ENCODE measurements around the gene AHR. TPM values are rescaled to one million over a fixed set of nuclear protein-coding genes. Genes with fewer than 3 reads are reported as not detected.

The AHR gene
- total RNA-seq, 1 experiment from 2014 or later = 6.1 TPM

- no peak overlapping the region for H4K5ac ChIP-seq (ENCODE audit: insufficient read length, low read depth, low read length)
- H3K23ac ChIP-seq (ENCODE audit: insufficient read length, low read depth, low read length) = no peak overlapping the region
- no peak overlapping the region for H3K18ac ChIP-seq (ENCODE audit: insufficient read length, low read depth, low read length)
- H2AFZ ChIP-seq (ENCODE audit: low read length) = no peak overlapping the region
- H3K4me3 Mint-ChIP-seq = no peak overlapping the region
- H3K14ac ChIP-seq (ENCODE audit: insufficient read depth, low read length) = no peak overlapping the region
- H3K9ac ChIP-seq (ENCODE audit: extremely low read depth, insufficient read length, low read length) = no peak overlapping the region
- no peak overlapping the region for H4K91ac ChIP-seq (ENCODE audit: insufficient read length, low read depth, low read length)
- no peaks in the 10 kb centered on the region for H3K27me3 Mint-ChIP-seq (ENCODE audit: low read depth)
- H2BK12ac ChIP-seq (ENCODE audit: insufficient read length, low read depth, low read length) = no peak overlapping the region
- no CpG with 5 or more reads among the region's 1 CpG for WGBS (ENCODE audit: extremely low coverage, insufficient read length, low lambda C conversion rate)
- no peaks in the 10 kb centered on the region for H3K79me1 ChIP-seq (ENCODE audit: insufficient read depth, low read depth, low read length, poor library complexity, severe bottlenecking)
- H3K4me1 ChIP-seq (ENCODE audit: insufficient read depth, low read length) = no peaks in the 10 kb centered on the region
- no peak for TF ChIP-seq CTCF (conservative IDR thresholded peaks at IDR 0.05)
- no peak overlapping the region for H2BK20ac ChIP-seq (ENCODE audit: low read depth, low read length, poor library complexity, severe bottlenecking)
- H3K4me2 ChIP-seq (ENCODE audit: insufficient read depth, insufficient read length, low read length) = no peak overlapping the region
- no peak overlapping the region for H3K56ac ChIP-seq (ENCODE audit: insufficient read length, low read depth, low read length)
- no peaks in the 10 kb centered on the region for H3K79me2 ChIP-seq (ENCODE audit: insufficient read depth, low read length)
- DNase-seq = no peak
- H3K9me3 Mint-ChIP-seq = peaks cover 0 to 1% of the 10 kb centered on the region in 2 experiments; a peak in 1 of 5 replicates
- no peak overlapping the region for H4K8ac ChIP-seq (replicated peaks; ENCODE audit: insufficient read length, low read depth, low read length)
- no peak overlapping the region for H3T11ph ChIP-seq (ENCODE audit: low read length)
- no peak overlapping the region for H3K27ac Mint-ChIP-seq
- no peaks in the 10 kb centered on the region for H3K27me3 ChIP-seq (ENCODE audit: insufficient read depth, low read length)
- H2BK15ac ChIP-seq (ENCODE audit: low read depth, low read length) = no peak overlapping the region
- H3K23me2 ChIP-seq (ENCODE audit: insufficient read length, low read depth, low read length, poor library complexity, severe bottlenecking) = no peaks in the 10 kb centered on the region
- no peak overlapping the region for H2BK120ac ChIP-seq (ENCODE audit: low read depth, low read length, poor library complexity, severe bottlenecking)
- no peak overlapping the region for H2AK5ac ChIP-seq (ENCODE audit: insufficient read length, low read length)
- H2BK5ac ChIP-seq (ENCODE audit: insufficient read length, low read length) = no peak overlapping the region
- H3K9me3 ChIP-seq (ENCODE audit: control insufficient read depth, low read depth, low read length) = no peaks in the 10 kb centered on the region
- no peaks in the 10 kb centered on the region for H3K36me3 Mint-ChIP-seq (ENCODE audit: insufficient read depth in 1 of 3, low read depth in 3 of 3)
- H3K4ac ChIP-seq (ENCODE audit: low read depth, low read length) = no peak overlapping the region
- no peak overlapping the region for H3K27ac ChIP-seq (ENCODE audit: insufficient read length, low read depth, low read length)
- H4K20me1 ChIP-seq (ENCODE audit: control insufficient read depth, insufficient read depth, insufficient read length) = no peaks in the 10 kb centered on the region
- H3K4me1 Mint-ChIP-seq = no peaks in the 10 kb centered on the region
Measured at GRCh38 chr7:17255926-17256325, 42.5 kb upstream of the AHR start.

All from H9 (cell line).